SK-N-SH treated with all-trans-retinoic acid at 6 μM for 48 hours (cell line): ENCODE results near the gene GBE1.

Experiments used
- ATAC-seq: fragments of 200-7000 bp; cut with Tn5 transposase; 3 replicates; pipeline ENCODE4 v1.9.1; 2020; ENCODE audit warnings: mild to moderate bottlenecking, moderate library complexity
- ARNTL ChIP-seq: fragments of 450-650 bp; formaldehyde crosslinking; IDR thresholded peaks from 2 replicates; pipeline ENCODE4 v1.5.0; 2020; ENCODE audit warnings: low read depth, mild to moderate bottlenecking, moderate library complexity, borderline replicate concordance
- BACH2 ChIP-seq: fragments of 250-450 bp; sonication (Bioruptor Pico); IDR thresholded peaks from 2 replicates; pipeline ENCODE4 v1.9.0; 2021; ENCODE audit warnings: mild to moderate bottlenecking, borderline replicate concordance
- CSDC2 ChIP-seq: fragments of 250-450 bp; sonication (Bioruptor Pico); IDR thresholded peaks from 2 replicates; pipeline ENCODE4 v1.5.0; 2020; ENCODE audit warnings: mild to moderate bottlenecking, moderate library complexity
- ESRRG ChIP-seq: fragments of 250-450 bp; sonication (Bioruptor Pico); IDR thresholded peaks from 2 replicates; pipeline ENCODE4 v1.6.1; 2021; ENCODE audit warnings: mild to moderate bottlenecking
- GLIS3 ChIP-seq: fragments of 250-450 bp; sonication (Bioruptor Pico); IDR thresholded peaks from 2 replicates; pipeline ENCODE4 v1.5.0; 2020; ENCODE audit warnings: mild to moderate bottlenecking, moderate library complexity
- ISL1 ChIP-seq: fragments of 250-450 bp; sonication (Bioruptor Pico); IDR thresholded peaks from 2 replicates; pipeline ENCODE4 v2.1.2; 2022; ENCODE audit warnings: mild to moderate bottlenecking, moderate library complexity
- OSR1 ChIP-seq: fragments of 250-450 bp; sonication (Bioruptor Pico); IDR thresholded peaks from 2 replicates; pipeline ENCODE4 v1.8.0; 2022; ENCODE audit warnings: moderate library complexity, mild to moderate bottlenecking, inconsistent platforms
- PPARA ChIP-seq: fragments of 250-450 bp; sonication (Bioruptor Pico); IDR thresholded peaks from 2 replicates; pipeline ENCODE4 v1.5.0; 2020; ENCODE audit warnings: mild to moderate bottlenecking, borderline replicate concordance
- RARB ChIP-seq: fragments of 250-450 bp; sonication (Bioruptor Pico); IDR thresholded peaks from 2 replicates; pipeline ENCODE4 v1.8.0; 2021; ENCODE audit warnings: mild to moderate bottlenecking, moderate library complexity
- SNAI2 ChIP-seq: fragments of 250-450 bp; sonication (Bioruptor Pico); IDR thresholded peaks from 2 replicates; pipeline ENCODE4 v1.5.0; 2020; ENCODE audit warnings: mild to moderate bottlenecking, moderate library complexity
- TCF4 ChIP-seq: fragments of 250-450 bp; sonication (Bioruptor Pico); IDR thresholded peaks from 2 replicates; pipeline ENCODE4 v1.8.0; 2021; ENCODE audit warnings: mild to moderate bottlenecking, moderate library complexity, borderline replicate concordance
- TOX ChIP-seq: fragments of 250-450 bp; sonication (Bioruptor Pico); IDR thresholded peaks from 2 replicates; pipeline ENCODE4 v1.8.0; 2021; ENCODE audit warnings: mild to moderate bottlenecking, moderate library complexity, borderline replicate concordance
- TSHZ2 ChIP-seq: fragments of 250-450 bp; sonication (Bioruptor Pico); IDR thresholded peaks from 2 replicates; pipeline ENCODE4 v1.5.0; 2020; ENCODE audit warnings: mild to moderate bottlenecking, moderate library complexity
- ZC3H10 ChIP-seq: fragments of 250-450 bp; sonication (Bioruptor Pico); IDR thresholded peaks from 2 replicates; pipeline ENCODE4 v1.5.1; 2021; ENCODE audit warnings: mild to moderate bottlenecking, moderate library complexity
- ZFP3 ChIP-seq: fragments of 250-450 bp; sonication (Bioruptor Pico); IDR thresholded peaks from 2 replicates; pipeline ENCODE4 v1.5.0; 2020; ENCODE audit warnings: mild to moderate bottlenecking, moderate library complexity
- ZFP30 ChIP-seq: fragments of 450-650 bp; formaldehyde crosslinking; IDR thresholded peaks from 2 replicates; pipeline ENCODE4 v1.5.0; 2022; ENCODE audit warnings: mild to moderate bottlenecking, moderate library complexity
- ZNF565 ChIP-seq: fragments of 450-650 bp; formaldehyde crosslinking; conservative IDR thresholded peaks from 2 replicates; pipeline ENCODE4 v1.5.0; 2020; ENCODE audit warnings: low read depth, mild to moderate bottlenecking, moderate library complexity
- ZNF70 ChIP-seq: fragments of 450-650 bp; formaldehyde crosslinking; IDR thresholded peaks from 2 replicates; pipeline ENCODE4 v1.5.0; 2020; ENCODE audit warnings: mild to moderate bottlenecking, moderate library complexity
- ZNF8 ChIP-seq: fragments of 450-650 bp; formaldehyde crosslinking; IDR thresholded peaks from 2 replicates; pipeline ENCODE4 v1.5.0; 2020; ENCODE audit warnings: mild to moderate bottlenecking, moderate library complexity
- TF ChIP-seq, protein P1 (sequence below): fragments of 250-450 bp; sonication (Bioruptor Pico); IDR thresholded peaks from 2 replicates; pipeline ENCODE4 v1.5.1; 2020; ENCODE audit warnings: low read depth, mild to moderate bottlenecking, moderate library complexity
- TF ChIP-seq, protein P2 (sequence below): fragments of 250-450 bp; sonication (Bioruptor Pico); IDR thresholded peaks from 2 replicates; pipeline ENCODE4 v1.8.0; 2021; ENCODE audit warnings: low read depth, mild to moderate bottlenecking, moderate library complexity, borderline replicate concordance
- TF ChIP-seq, protein P3 (sequence below): fragments of 250-450 bp; sonication (Bioruptor Pico); IDR thresholded peaks from 2 replicates; pipeline ENCODE4 v1.8.0; 2020; ENCODE audit warnings: mild to moderate bottlenecking, moderate library complexity, borderline replicate concordance
- TF ChIP-seq, protein P4 (sequence below): fragments of 250-450 bp; sonication (Bioruptor Pico); IDR thresholded peaks from 2 replicates; pipeline ENCODE4 v1.5.1; 2021; ENCODE audit warnings: mild to moderate bottlenecking, moderate library complexity

The GBE1 gene

GRCh38 chr3:81778678-81779182 is 17.3 kb upstream of the GBE1 start:
- TF ChIP-seq ZFP30 (CRISPR knock-in tag) = no peak
- TF ChIP-seq TOX (CRISPR knock-in tag) = no peak
- no peak for ATAC-seq

DNA sequence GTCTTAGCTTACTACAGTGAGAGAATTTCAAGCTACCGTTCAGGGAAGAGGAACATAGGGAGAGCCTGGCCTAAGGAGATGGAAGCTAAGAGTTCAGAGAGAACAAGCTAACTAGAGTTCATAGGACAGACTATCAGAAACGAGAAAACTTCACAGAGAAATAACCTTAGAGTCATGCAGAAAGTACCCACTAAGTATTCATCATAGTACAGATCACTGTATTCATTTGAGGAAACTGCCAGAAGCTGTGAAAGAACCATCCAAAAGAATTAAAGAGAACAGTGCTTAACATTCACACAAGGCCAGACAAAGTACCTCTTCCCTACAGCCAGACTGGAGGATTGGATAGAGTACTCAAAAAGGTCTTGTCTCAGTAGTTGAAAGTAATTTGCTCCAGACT is 15.2 kb upstream of the GBE1 start:
- ATAC-seq = no peak
- TF ChIP-seq ZFP3 (CRISPR knock-in tag) (no peak), ZC3H10 (CRISPR knock-in tag) (no peak), ZNF70 (CRISPR knock-in tag) (no peak), ARNTL (CRISPR knock-in tag) (no peak), ZNF565 (CRISPR knock-in tag) (no peak), TSHZ2 (CRISPR knock-in tag) (no peak), BACH2 (CRISPR knock-in tag) (no peak), TCF4 (no peak), PPARA (CRISPR knock-in tag) (no peak), ESRRG (no peak), CSDC2 (CRISPR knock-in tag) (no peak), OSR1 (CRISPR knock-in tag) (no peak), TOX (CRISPR knock-in tag) (no peak), RARB (no peak), ZFP30 (CRISPR knock-in tag) (no peak), GLIS3 (CRISPR knock-in tag) (no peak)
- TF ChIP-seq, protein P1, sequence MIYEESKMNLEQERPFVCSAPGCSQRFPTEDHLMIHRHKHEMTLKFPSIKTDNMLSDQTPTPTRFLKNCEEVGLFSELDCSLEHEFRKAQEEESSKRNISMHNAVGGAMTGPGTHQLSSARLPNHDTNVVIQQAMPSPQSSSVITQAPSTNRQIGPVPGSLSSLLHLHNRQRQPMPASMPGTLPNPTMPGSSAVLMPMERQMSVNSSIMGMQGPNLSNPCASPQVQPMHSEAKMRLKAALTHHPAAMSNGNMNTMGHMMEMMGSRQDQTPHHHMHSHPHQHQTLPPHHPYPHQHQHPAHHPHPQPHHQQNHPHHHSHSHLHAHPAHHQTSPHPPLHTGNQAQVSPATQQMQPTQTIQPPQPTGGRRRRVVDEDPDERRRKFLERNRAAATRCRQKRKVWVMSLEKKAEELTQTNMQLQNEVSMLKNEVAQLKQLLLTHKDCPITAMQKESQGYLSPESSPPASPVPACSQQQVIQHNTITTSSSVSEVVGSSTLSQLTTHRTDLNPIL (CRISPR knock-in tag) = no peak
- TF ChIP-seq, protein P2, sequence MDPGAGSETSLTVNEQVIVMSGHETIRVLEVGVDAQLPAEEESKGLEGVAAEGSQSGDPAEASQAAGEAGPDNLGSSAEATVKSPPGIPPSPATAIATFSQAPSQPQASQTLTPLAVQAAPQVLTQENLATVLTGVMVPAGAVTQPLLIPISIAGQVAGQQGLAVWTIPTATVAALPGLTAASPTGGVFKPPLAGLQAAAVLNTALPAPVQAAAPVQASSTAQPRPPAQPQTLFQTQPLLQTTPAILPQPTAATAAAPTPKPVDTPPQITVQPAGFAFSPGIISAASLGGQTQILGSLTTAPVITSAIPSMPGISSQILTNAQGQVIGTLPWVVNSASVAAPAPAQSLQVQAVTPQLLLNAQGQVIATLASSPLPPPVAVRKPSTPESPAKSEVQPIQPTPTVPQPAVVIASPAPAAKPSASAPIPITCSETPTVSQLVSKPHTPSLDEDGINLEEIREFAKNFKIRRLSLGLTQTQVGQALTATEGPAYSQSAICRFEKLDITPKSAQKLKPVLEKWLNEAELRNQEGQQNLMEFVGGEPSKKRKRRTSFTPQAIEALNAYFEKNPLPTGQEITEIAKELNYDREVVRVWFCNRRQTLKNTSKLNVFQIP = no peak
- TF ChIP-seq, protein P3, sequence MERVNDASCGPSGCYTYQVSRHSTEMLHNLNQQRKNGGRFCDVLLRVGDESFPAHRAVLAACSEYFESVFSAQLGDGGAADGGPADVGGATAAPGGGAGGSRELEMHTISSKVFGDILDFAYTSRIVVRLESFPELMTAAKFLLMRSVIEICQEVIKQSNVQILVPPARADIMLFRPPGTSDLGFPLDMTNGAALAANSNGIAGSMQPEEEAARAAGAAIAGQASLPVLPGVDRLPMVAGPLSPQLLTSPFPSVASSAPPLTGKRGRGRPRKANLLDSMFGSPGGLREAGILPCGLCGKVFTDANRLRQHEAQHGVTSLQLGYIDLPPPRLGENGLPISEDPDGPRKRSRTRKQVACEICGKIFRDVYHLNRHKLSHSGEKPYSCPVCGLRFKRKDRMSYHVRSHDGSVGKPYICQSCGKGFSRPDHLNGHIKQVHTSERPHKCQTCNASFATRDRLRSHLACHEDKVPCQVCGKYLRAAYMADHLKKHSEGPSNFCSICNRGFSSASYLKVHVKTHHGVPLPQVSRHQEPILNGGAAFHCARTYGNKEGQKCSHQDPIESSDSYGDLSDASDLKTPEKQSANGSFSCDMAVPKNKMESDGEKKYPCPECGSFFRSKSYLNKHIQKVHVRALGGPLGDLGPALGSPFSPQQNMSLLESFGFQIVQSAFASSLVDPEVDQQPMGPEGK (CRISPR knock-in tag) = no peak

DNA sequence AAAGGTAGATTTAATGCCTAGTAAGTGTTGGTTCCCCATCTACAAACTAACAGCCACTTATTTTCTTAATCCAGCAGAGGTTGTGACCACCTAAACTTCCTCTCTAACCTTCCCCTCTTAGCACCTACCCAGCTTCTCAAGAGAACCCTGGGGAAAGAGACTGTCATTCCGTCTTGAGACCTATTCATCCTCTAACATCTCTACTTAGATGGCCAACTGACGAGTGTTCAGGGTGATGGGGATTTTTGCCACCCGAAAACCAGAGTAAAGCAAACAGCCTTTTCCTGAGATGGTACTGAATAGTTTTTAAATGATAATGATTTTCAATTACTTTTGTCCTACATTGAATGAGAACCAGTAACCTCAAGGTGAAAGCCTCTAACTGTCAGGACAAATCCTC is 9.3 kb upstream of the GBE1 start:
- ATAC-seq = no peak
- TF ChIP-seq SNAI2 = no peak
- no peak for TF ChIP-seq ZC3H10 (CRISPR knock-in tag)
- no peak for TF ChIP-seq ZNF70 (CRISPR knock-in tag)
- TF ChIP-seq ESRRG = no peak
- no peak for TF ChIP-seq ZNF565 (CRISPR knock-in tag)
- TF ChIP-seq ARNTL (CRISPR knock-in tag) = no peak
- TF ChIP-seq PPARA (CRISPR knock-in tag) = no peak
- TF ChIP-seq TCF4 = no peak
- TF ChIP-seq, protein P4, sequence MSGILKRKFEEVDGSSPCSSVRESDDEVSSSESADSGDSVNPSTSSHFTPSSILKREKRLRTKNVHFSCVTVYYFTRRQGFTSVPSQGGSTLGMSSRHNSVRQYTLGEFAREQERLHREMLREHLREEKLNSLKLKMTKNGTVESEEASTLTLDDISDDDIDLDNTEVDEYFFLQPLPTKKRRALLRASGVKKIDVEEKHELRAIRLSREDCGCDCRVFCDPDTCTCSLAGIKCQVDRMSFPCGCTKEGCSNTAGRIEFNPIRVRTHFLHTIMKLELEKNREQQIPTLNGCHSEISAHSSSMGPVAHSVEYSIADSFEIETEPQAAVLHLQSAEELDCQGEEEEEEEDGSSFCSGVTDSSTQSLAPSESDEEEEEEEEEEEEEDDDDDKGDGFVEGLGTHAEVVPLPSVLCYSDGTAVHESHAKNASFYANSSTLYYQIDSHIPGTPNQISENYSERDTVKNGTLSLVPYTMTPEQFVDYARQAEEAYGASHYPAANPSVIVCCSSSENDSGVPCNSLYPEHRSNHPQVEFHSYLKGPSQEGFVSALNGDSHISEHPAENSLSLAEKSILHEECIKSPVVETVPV (CRISPR knock-in tag) = no peak
- no peak for TF ChIP-seq ISL1 (CRISPR knock-in tag)
- no peak for TF ChIP-seq BACH2 (CRISPR knock-in tag)
- TF ChIP-seq ZNF8 (CRISPR knock-in tag) = no peak
- TF ChIP-seq, protein P1 (CRISPR knock-in tag) = no peak
- TF ChIP-seq OSR1 (CRISPR knock-in tag) = no peak
- TF ChIP-seq TSHZ2 (CRISPR knock-in tag) = no peak
